Stimulated activated CD4-positive, alpha-beta T cell treated with anti-CD3 and anti-CD28 coated beads, Interleukin-4, amount 100 ng/mL, for 24 hours (primary cell): Measurements from ENCODE around the gene GRIN1.

Experiments
- DNase-seq: peaks from one replicate; pipeline ENCODE4 v3.0.0-alpha.2; 2020

The GRIN1 gene

DNA sequence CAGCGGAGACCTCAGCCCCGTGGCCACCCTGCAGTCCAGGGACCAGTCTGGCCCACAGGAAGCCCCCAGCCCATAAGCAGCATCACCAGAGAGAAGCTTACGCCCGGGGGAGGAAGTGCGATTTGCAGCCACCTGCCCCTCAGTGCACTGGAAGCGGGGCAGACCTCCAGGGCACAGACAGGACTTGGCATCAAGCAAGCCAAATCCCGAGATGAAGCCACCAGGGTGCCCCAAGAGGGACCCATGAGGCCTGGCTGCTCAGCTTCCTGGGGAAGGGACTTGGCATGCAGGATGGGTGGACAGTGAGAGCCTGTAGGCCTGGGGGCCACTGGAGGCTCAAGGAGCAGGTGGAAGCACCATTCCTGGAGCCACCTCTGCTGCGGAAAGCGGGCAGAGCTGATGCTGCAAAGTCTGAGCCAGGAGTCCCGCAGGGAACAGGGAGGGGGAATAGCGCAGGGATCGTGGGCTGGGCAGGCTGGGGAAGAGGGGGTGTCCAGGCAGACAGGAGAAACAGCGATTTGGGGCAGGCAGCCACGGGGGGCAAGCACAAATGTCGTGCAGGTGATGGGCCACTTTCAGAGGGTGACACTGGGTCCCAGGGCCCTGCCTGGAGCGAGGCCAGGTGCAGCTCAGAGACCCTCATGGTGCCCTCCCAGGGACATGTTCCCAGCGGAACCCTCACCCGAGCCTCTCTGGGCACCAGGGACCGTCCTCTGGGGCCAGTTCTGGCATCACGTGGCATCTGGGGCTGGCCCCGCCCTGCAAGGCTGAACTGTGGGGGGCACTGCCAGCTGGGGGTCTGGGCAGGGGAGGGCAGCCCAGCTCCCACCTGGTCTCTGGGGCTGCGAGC, 27.7 kb downstream of the GRIN1 start:
- DNase-seq = no peak

DNA sequence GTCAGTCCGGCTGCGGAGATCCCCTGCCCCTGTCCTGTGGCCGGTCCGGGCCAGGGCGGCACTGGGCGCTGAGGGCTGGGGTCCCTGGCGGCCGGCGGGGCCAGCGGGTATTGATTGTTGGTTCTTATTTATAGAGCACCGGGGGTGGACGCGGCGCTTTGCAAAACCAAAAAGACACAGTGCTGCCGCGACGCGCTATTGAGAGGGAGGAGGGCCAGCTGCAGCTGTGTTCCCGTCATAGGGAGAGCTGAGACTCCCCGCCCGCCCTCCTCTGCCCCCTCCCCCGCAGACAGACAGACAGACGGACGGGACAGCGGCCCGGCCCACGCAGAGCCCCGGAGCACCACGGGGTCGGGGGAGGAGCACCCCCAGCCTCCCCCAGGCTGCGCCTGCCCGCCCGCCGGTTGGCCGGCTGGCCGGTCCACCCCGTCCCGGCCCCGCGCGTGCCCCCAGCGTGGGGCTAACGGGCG, 28.4 kb downstream of the GRIN1 start:
- DNase-seq = no peak

GRCh38 chr9:137167747-137168572, 29.0 kb downstream of the GRIN1 start:
- no peak for DNase-seq

DNA sequence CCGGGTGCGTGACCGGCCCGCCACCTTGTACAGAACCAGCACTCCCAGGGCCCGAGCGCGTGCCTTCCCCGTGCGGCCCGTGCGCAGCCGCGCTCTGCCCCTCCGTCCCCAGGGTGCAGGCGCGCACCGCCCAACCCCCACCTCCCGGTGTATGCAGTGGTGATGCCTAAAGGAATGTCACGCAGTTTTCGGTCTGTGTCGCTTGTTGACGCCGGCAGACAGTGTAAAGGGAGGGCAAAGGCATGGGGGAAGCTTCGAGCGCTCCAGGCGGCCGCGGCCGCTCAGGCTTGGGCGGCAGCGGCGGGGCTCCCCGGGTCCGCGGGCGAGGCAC, 29.6 kb downstream of the GRIN1 start:
- DNase-seq = no peak

DNA sequence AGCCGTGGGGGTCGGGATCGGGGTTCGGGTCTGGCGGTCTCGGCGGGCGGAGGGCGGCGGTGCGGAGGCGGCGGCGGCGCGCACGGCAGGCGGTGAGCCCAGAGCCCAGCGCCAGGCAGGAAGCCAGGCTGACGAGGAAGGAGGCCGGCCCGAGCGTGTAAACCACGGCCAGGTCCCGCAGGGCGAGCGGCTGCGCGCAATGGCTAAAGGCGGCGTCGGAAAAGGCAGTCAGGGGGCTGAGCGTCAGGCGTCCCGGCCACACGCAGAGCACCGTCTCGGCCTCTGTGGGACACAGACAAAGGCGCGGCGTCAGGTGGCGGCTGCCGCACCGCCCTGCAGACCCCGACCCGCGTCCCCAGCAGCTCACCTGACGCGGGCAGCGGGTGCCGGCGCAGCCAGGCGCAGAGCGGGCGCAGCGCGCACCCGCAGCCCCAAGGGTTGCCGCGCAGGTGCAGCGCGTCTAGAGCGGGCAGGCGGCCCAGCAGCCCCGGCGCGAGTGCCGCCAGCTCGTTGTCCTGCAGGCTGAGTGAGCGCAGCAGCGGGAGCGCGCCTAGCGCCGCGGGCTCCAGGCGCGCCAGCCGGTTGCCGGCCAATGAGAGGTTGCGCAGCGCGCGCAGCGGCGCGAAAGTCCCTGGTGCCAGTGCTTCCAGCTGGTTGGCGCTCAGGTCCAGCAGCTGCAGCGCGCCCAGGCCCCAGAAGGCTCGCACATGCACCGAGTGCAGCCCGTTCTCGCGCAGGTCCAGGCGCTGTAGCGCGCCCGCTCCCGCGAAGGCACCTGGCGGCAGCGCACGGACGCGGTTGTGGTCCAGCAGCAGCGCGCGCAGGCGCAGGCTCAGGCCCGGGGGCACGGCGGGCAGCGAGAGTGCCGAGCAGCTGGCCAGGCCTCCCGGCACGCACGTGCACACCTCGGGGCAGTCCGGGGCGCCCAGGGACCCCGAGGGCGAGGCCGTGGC, 30.2 kb downstream of the GRIN1 start:
- no peak for DNase-seq

GRCh38 chr9:137169896-137170358, 31.0 kb downstream of the GRIN1 start, which contains the start of gene LRRC26:
Gene LRRC26 (minus strand): TSS chr9:137170051. CDS start chr9:137169943, 108 bp downstream.
- no peak for DNase-seq

GRCh38 chr9:137170486-137171148, 31.7 kb downstream of the GRIN1 start:
- no peak for DNase-seq

- no peak for DNase-seq
Observed at GRCh38 chr9:137171149-137171900, 32.4 kb downstream of the GRIN1 start.

DNA sequence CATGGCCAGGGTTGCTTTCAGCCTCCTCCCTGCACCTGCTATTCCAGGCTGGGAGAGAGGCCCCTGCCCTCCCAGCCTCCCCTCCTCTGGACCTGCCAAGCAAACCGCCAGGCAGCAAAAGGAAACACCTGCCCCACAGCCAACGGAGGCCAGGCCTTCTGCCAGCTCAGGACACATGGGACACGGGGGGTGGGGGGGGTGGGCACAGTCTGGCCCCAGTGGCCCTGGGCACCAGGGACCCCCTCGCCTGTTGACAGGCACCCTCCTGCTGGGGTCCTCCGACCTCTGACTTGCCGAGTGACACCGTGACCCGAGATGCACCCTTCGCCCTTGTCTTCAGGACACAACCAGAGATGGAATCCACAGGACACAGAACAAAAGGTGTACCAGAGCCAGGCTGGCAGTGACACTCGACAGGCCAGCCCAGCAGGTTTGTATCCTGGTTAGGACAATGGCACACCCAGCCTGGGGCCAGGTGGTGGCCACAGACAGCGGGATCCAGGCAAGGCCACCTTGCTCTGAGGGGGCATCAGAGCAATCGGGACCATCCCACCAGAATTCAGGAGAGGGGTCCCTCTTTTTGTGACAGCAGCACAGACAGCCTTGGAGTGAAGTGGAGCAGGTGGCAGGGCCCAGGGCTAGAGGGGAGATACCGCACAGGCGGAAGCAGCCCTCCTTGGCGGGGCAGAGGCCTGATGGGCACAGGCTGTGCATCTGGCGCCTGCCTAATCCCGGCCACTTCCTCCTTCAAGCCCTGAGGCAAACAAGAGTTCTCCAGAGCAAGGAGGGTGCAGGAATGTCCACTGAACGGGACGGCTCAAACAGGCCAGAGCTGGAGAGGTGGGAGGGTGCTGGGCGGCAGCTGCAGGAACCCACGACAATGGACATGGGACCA, 34.2 kb downstream of the GRIN1 start:
- DNase-seq = no peak

- no peak for DNase-seq
Observed at GRCh38 chr9:137173796-137174664, 35.1 kb downstream of the GRIN1 start.

DNA sequence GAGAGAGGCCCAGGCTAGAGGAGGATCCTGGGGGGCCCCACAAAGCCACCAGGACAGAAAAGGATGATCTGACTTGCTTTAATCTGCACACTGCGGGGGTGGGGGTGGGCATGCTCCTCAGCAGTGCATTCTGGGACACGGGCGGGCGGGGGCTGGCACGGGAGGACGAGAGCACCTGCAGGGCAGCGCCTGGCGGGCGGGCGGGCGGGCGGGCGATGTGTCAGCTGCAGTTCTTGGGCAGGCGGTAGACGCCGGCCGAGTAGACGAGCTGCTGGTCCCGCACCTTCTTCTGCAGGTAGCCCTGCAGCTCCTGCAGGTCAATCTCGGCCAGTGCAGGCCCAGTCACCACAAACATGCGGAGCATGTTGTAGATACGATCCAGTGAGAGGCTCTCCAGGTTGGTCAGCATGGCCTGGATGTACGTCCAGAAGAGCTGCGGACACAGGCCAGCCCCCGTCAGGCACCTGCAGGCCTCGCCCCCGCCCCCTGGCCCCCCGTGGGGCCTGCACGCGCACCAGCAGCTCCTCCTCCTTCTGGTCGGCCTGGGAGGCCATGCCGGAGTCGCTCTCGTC, 35.9 kb downstream of the GRIN1 start:
- DNase-seq = no peak

- DNase-seq = no peak
Observed at GRCh38 chr9:137175345-137175961, 36.5 kb downstream of the GRIN1 start.

DNA sequence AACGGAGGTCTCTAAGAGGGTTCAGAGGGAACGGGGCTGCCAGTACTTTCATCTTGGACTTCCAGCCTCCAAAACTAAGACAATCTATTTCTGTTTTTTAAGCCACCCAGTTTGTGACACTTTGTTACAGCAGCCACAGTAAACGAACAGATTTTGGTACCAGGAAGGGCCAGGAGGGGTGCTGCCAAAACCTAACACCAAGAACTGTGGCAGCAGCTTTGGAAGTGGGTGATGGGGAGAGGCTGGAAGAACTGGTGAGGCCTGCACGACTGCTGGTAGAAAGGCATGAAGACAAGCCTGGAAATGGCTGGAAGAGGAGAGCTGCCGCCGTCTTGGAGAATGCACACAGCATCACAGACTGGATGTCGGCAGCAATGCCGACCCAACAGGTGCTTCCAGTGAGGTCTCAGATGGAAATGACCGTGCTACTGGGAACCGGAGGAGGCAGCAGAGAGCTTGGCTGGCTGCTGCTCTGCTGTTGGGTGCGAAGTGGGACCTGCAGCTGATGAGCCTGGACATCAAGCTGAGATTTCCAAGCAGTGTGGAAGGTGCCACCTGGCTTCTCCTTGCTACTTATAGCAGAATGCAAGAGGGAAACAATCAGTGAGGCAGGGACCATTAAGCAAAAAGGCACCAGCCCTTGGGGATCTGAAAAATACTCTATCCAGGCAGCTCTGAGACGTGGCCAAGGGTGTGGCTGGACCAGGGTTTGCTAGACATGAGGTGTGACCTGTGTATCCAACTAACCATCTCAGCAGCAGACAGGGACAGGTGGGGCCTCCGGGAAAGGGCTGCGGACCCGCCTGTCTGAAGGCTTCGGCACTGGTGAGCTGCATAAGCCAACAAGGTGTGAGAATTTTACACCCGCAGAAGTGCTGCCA, 37.6 kb downstream of the GRIN1 start:
- peak; percentile 22 for DNase-seq

- DNase-seq = no peak
Observed at GRCh38 chr9:137178201-137178938, 39.4 kb downstream of the GRIN1 start.

DNA sequence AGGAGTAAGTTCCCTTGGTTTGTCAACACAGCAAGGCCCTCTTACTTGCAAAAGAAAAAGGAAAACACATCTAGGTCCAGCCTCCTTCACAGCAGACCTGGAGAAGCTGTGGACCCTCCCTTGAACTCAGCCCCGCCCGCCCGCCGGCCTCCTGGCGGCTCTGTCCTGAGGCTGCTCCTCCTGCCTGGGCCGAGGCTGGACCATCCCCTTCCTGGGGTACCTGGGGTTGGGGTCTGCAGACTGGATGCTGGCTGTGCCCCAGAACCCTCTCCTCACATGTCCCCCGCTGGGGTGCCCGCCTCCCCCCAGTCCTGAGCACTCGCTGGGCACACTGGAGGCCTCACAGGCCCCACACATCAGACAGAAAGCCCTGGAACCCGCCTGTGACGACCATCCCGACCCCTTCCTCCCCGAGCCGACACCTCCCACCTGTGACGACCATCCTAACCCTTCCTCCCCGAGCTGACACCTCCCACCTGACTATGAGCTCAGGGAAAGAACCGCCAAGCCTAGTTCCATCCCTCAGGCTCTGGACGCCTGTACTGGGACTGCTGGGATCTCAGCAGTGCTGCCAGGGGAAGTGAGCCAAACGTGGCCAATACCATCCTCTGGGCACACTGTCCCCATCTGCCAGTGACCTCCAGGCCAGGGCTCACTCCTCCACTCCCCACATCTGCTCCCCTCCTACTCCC, 40.1 kb downstream of the GRIN1 start:
- DNase-seq = no peak

GRCh38 chr9:137179761-137180160, 40.8 kb downstream of the GRIN1 start:
- DNase-seq = no peak
